ENCODE measurements around the gene TRAPPC1.

Gene TRAPPC1

GRCh38 chr17:7915611-7916384 is 15.9 kb downstream of the TRAPPC1 start, which contains the start of gene RNF227:
TSS of gene RNF227 (minus strand) at chr17:7916289. CDS start at chr17:7916195, 94 bp downstream.
- peak within 1 kb of the TSS; percentile 73 for H3K4me3 ChIP-seq (ENCODE audit: low read depth, low read length)
- peak; percentile 94 for DNase-seq (ENCODE audit: low read depth)
- TF ChIP-seq CTCF (IDR thresholded peaks at IDR 0.05; ENCODE audit: insufficient read depth, low read depth, low read length, missing control alignments): no peak

GRCh38 chr17:7915179-7915610 is 16.6 kb downstream of the TRAPPC1 start:
- peak overlapping the region; percentile 73 for H3K4me3 ChIP-seq (ENCODE audit: low read depth, low read length)
- no peak for DNase-seq (ENCODE audit: low read depth)
- no peak for TF ChIP-seq CTCF (IDR thresholded peaks at IDR 0.05; ENCODE audit: insufficient read depth, low read depth, low read length, missing control alignments)

GRCh38 chr17:7912927-7913524 is 18.7 kb downstream of the TRAPPC1 start:
- peak; percentile 89 for DNase-seq (ENCODE audit: low read depth)
- TF ChIP-seq CTCF (IDR thresholded peaks at IDR 0.05; ENCODE audit: insufficient read depth, low read depth, low read length, missing control alignments): peak; percentile 78
- no peak overlapping the region for H3K4me3 ChIP-seq (ENCODE audit: low read depth, low read length)

- no peak overlapping the region for H3K4me3 ChIP-seq (ENCODE audit: low read depth, low read length)
- DNase-seq (ENCODE audit: low read depth): no peak
- TF ChIP-seq CTCF (IDR thresholded peaks at IDR 0.05; ENCODE audit: insufficient read depth, low read depth, low read length, missing control alignments): no peak
These were observed 20.6 kb downstream of the TRAPPC1 start for GRCh38 chr17:7911116-7911515.

- H3K4me3 ChIP-seq (ENCODE audit: low read depth, low read length): no peak overlapping the region
- no peak for TF ChIP-seq CTCF (IDR thresholded peaks at IDR 0.05; ENCODE audit: insufficient read depth, low read depth, low read length, missing control alignments)
These were observed 21.0 kb downstream of the TRAPPC1 start for GRCh38 chr17:7910711-7911110.

GRCh38 chr17:7910281-7910680 is 21.5 kb downstream of the TRAPPC1 start:
- no peak overlapping the region for H3K4me3 ChIP-seq (ENCODE audit: low read depth, low read length)
- no peak for DNase-seq (ENCODE audit: low read depth)
- no peak for TF ChIP-seq CTCF (IDR thresholded peaks at IDR 0.05; ENCODE audit: insufficient read depth, low read depth, low read length, missing control alignments)

More at GRCh38 chr17:7910711-7911110, 21.0 kb downstream of the TRAPPC1 start:
- DNase-seq (ENCODE audit: low read depth): no peak

All from GM12865 (cell line).